ENCODE results near the gene ZSWIM4. TPM values are rescaled to one million over a fixed set of nuclear protein-coding genes. Genes with fewer than 3 reads are reported as not detected.
A peak's percentile ranks its signal among the peaks of the same experiment; 100 is the strongest.

The ZSWIM4 gene
- polyA plus RNA-seq, 4 donors = 3.7 to 11.7 (median 6.8) TPM

- no peak for DNase-seq (ENCODE audit: low read depth in 4 of 4, low spot score in 3 of 4)
Observed at GRCh38 chr19:13866463-13867046, 71.3 kb downstream of the ZSWIM4 start.

- DNase-seq (ENCODE audit: low read depth in 4 of 4, low spot score in 3 of 4) = no peak
Observed at GRCh38 chr19:13868663-13869062, 73.4 kb downstream of the ZSWIM4 start.

- DNase-seq (ENCODE audit: low read depth in 4 of 4, low spot score in 3 of 4) = no peak
Observed at GRCh38 chr19:13869281-13869680, 74.0 kb downstream of the ZSWIM4 start.

GRCh38 chr19:13870873-13871272 lies 75.6 kb downstream of the ZSWIM4 start:
- no peak for DNase-seq (ENCODE audit: low read depth in 4 of 4, low spot score in 3 of 4)

GRCh38 chr19:13872339-13872694 lies 77.1 kb downstream of the ZSWIM4 start:
- no peak for DNase-seq (ENCODE audit: low read depth in 4 of 4, low spot score in 3 of 4)

GRCh38 chr19:13872695-13873389 lies 77.6 kb downstream of the ZSWIM4 start:
- no peak for DNase-seq (ENCODE audit: low read depth in 4 of 4, low spot score in 3 of 4)

- no peak for DNase-seq (ENCODE audit: low read depth in 4 of 4, low spot score in 3 of 4)
Observed at GRCh38 chr19:13873834-13874515, 78.7 kb downstream of the ZSWIM4 start.

- DNase-seq (ENCODE audit: low read depth in 4 of 4, low spot score in 3 of 4) = no peak
Observed at GRCh38 chr19:13875824-13876223, 80.6 kb downstream of the ZSWIM4 start.

GRCh38 chr19:13876834-13877233 lies 81.6 kb downstream of the ZSWIM4 start, which contains the start of gene NANOS3:
Gene NANOS3, plus strand, starts transcription at chr19:13877134. Its CDS starts 115 bp downstream, at chr19:13877249.
- DNase-seq (ENCODE audit: low read depth in 4 of 4, low spot score in 3 of 4) = no peak

- no peak for DNase-seq (ENCODE audit: low read depth in 4 of 4, low spot score in 3 of 4)
Observed at GRCh38 chr19:13877303-13877702, 82.1 kb downstream of the ZSWIM4 start.

- DNase-seq (ENCODE audit: low read depth in 4 of 4, low spot score in 3 of 4) = peak; percentile 84 to 89 (median 87)
Observed at GRCh38 chr19:13880059-13881043, 85.1 kb downstream of the ZSWIM4 start.

- DNase-seq (ENCODE audit: low read depth in 4 of 4, low spot score in 3 of 4) = no peak
Observed at GRCh38 chr19:13881251-13881691, 86.0 kb downstream of the ZSWIM4 start.

Other genes with a start within 250 kb of the ZSWIM4 start
- 10 to 100 TPM; 15.5 to 42.7 (median 20.4) TPM for gene MRI1, start 30.9 kb upstream of the ZSWIM4 start, polyA plus RNA-seq (ENCODE audit: insufficient read length in 4 of 4)
- gene C19orf53, start 21.0 kb upstream of the ZSWIM4 start, polyA plus RNA-seq (ENCODE audit: insufficient read length in 4 of 4) = 100 to 1,000 TPM in 2 of 4 donors, 10 to 100 TPM in 2; 82.6 to 127 (median 107) TPM
- 1 to 10 TPM in 3 of 4 donors, under 1 TPM in 1; 0.79 to 2.6 (median 1.6) TPM for gene NANOS3, start 81.7 kb downstream of the ZSWIM4 start, polyA plus RNA-seq (ENCODE audit: insufficient read length in 4 of 4)
- 1 to 10 TPM; 4.8 to 8.9 (median 6.0) TPM for gene BRME1, start 110.7 kb downstream of the ZSWIM4 start, polyA plus RNA-seq (ENCODE audit: insufficient read length in 4 of 4)
- gene CC2D1A, start 110.8 kb downstream of the ZSWIM4 start, polyA plus RNA-seq (ENCODE audit: insufficient read length in 4 of 4) = 10 to 100 TPM; 19.4 to 45.8 (median 23.0) TPM
- gene PODNL1, start 143.0 kb downstream of the ZSWIM4 start, polyA plus RNA-seq (ENCODE audit: insufficient read length in 4 of 4) = 1 to 10 TPM in 3 of 4 donors, under 1 TPM in 1; 0.86 to 1.7 (median 1.4) TPM
- gene DCAF15, start 157.1 kb downstream of the ZSWIM4 start, polyA plus RNA-seq (ENCODE audit: insufficient read length in 4 of 4) = 10 to 100 TPM; 26.1 to 46.7 (median 28.2) TPM
- 10 to 100 TPM in 2 of 4 donors, 1 to 10 TPM in 2; 9.3 to 19.2 (median 10.2) TPM for gene RFX1, start 210.9 kb downstream of the ZSWIM4 start, polyA plus RNA-seq (ENCODE audit: insufficient read length in 4 of 4)
- not detected for gene RLN3, start 232.7 kb downstream of the ZSWIM4 start, polyA plus RNA-seq (ENCODE audit: insufficient read length in 4 of 4)
- gene IL27RA, start 236.3 kb downstream of the ZSWIM4 start, polyA plus RNA-seq (ENCODE audit: insufficient read length in 4 of 4) = 1 to 10 TPM; 3.8 to 7.8 (median 5.9) TPM